H9 (cell line): ENCODE data around the gene DES. TPM values are rescaled to one million over a fixed set of nuclear protein-coding genes. Genes with fewer than 3 reads are reported as not detected.

Experiments used
- DNase-seq: peaks from one replicate; pipeline ENCODE4 v3.0.0-alpha.2; 2017
- H2AFZ ChIP-seq: one replicate; pipeline ENCODE4 v1.6.1; 2013; ENCODE audit warnings: mild to moderate bottlenecking, low read length, control low read depth, moderate library complexity
- H2AK5ac ChIP-seq: 2 replicates; pipeline ENCODE4 v1.6.1; 2013; ENCODE audit warnings: low read length, control low read depth, mixed read lengths; ENCODE audit not compliant: insufficient read length
- H2BK120ac ChIP-seq: one replicate; pipeline ENCODE4 v1.6.1; 2013; ENCODE audit warnings: low read depth, mild to moderate bottlenecking, low read length, control low read depth, inconsistent platforms; ENCODE audit not compliant: poor library complexity, severe bottlenecking
- H2BK12ac ChIP-seq: 2 replicates; pipeline ENCODE4 v1.6.1; 2013; ENCODE audit warnings: low read length, control low read depth, mixed read lengths, low read depth; ENCODE audit not compliant: insufficient read length
- H2BK15ac ChIP-seq: 2 replicates; pipeline ENCODE4 v1.6.1; 2013; ENCODE audit warnings: low read depth, low read length, control low read depth
- H2BK20ac ChIP-seq: one replicate; pipeline ENCODE4 v1.6.1; 2013; ENCODE audit warnings: low read depth, mild to moderate bottlenecking, low read length, control low read depth, inconsistent platforms; ENCODE audit not compliant: poor library complexity, severe bottlenecking
- H2BK5ac ChIP-seq: 2 replicates; pipeline ENCODE4 v1.6.1; 2013; ENCODE audit warnings: low read length, control low read depth, mixed read lengths; ENCODE audit not compliant: insufficient read length
- H3K14ac ChIP-seq: 2 replicates; pipeline ENCODE4 v1.6.1; 2013; ENCODE audit warnings: low read length, control low read depth; ENCODE audit not compliant: insufficient read depth
- H3K18ac ChIP-seq: 2 replicates; pipeline ENCODE4 v1.6.1; 2013; ENCODE audit warnings: low read depth, mild to moderate bottlenecking, mixed read lengths, low read length, control low read depth; ENCODE audit not compliant: insufficient read length
- H3K23ac ChIP-seq: 2 replicates; pipeline ENCODE4 v1.6.1; 2013; ENCODE audit warnings: low read length, control low read depth, mixed read lengths, low read depth; ENCODE audit not compliant: insufficient read length
- H3K23me2 ChIP-seq: 2 replicates; pipeline ENCODE4 v1.6.1; 2013; ENCODE audit warnings: low read depth, mild to moderate bottlenecking, mixed read lengths, low read length, control low read depth; ENCODE audit not compliant: insufficient read length, poor library complexity, severe bottlenecking
- H3K27ac ChIP-seq: 2 replicates; pipeline ENCODE4 v1.5.1; 2013; ENCODE audit warnings: low read length, control low read depth, mixed read lengths, low read depth; ENCODE audit not compliant: insufficient read length
- H3K27me3 ChIP-seq: 2 replicates; pipeline ENCODE4 v1.6.1; 2013; ENCODE audit warnings: low read length, control low read depth, inconsistent platforms; ENCODE audit not compliant: insufficient read depth
- H3K4ac ChIP-seq: 2 replicates; pipeline ENCODE4 v1.6.1; 2013; ENCODE audit warnings: low read depth, mild to moderate bottlenecking, control low read depth, inconsistent platforms, low read length, moderate library complexity
- H3K4me1 ChIP-seq: 2 replicates; pipeline ENCODE4 v1.6.1; 2013; ENCODE audit warnings: low read length, control low read depth, inconsistent platforms; ENCODE audit not compliant: insufficient read depth
- H3K4me2 ChIP-seq: 2 replicates; pipeline ENCODE4 v1.6.1; 2013; ENCODE audit warnings: low read length, control low read depth, mixed read lengths; ENCODE audit not compliant: insufficient read length, insufficient read depth
- H3K56ac ChIP-seq: 2 replicates; pipeline ENCODE4 v1.6.1; 2013; ENCODE audit warnings: low read depth, mild to moderate bottlenecking, mixed read lengths, low read length, control low read depth; ENCODE audit not compliant: insufficient read length
- H3K79me1 ChIP-seq: 2 replicates; pipeline ENCODE4 v1.6.1; 2013; ENCODE audit warnings: low read depth, mild to moderate bottlenecking, moderate library complexity, low read length, control low read depth, inconsistent platforms; ENCODE audit not compliant: insufficient read depth, poor library complexity, severe bottlenecking
- H3K79me2 ChIP-seq: 2 replicates; pipeline ENCODE4 v1.6.1; 2013; ENCODE audit warnings: low read length, control low read depth, inconsistent platforms; ENCODE audit not compliant: insufficient read depth
- H3K9ac ChIP-seq: 2 replicates; pipeline ENCODE4 v1.6.1; 2013; ENCODE audit warnings: low read length, control low read depth, mixed read lengths; ENCODE audit not compliant: insufficient read length; ENCODE audit errors: extremely low read depth
- H3K9me3 ChIP-seq: one replicate; pipeline ENCODE4 v1.6.1; 2013; ENCODE audit warnings: low read depth, low read length, inconsistent platforms; ENCODE audit not compliant: control insufficient read depth
- H3T11ph ChIP-seq: one replicate; pipeline ENCODE4 v1.6.1; 2013; ENCODE audit warnings: mild to moderate bottlenecking, low read length, control low read depth, inconsistent platforms
- H4K20me1 ChIP-seq: one replicate; pipeline ENCODE4 v1.6.1; 2013; ENCODE audit not compliant: control insufficient read depth, insufficient read length, insufficient read depth
- H4K5ac ChIP-seq: 2 replicates; pipeline ENCODE4 v1.6.1; 2013; ENCODE audit warnings: low read depth, mild to moderate bottlenecking, mixed read lengths, low read length, control low read depth; ENCODE audit not compliant: insufficient read length
- H4K8ac ChIP-seq: replicated peaks from 2 replicates; pipeline ENCODE4 v1.6.1; 2013; ENCODE audit warnings: low read length, control low read depth, mixed read lengths, low read depth; ENCODE audit not compliant: insufficient read length
- H4K91ac ChIP-seq: 2 replicates; pipeline ENCODE4 v1.6.1; 2013; ENCODE audit warnings: low read depth, mild to moderate bottlenecking, moderate library complexity, mixed read lengths, low read length, control low read depth; ENCODE audit not compliant: insufficient read length
- H3K27ac Mint-ChIP-seq, 3 experiments: 2 replicates in 2 of 3; 3 replicates in 1 of 3; pipeline ENCODE4 v1.8.0; 2020 to 2021; ENCODE audit warnings: mixed read lengths in 3 of 3, mild to moderate bottlenecking in 1 of 3, moderate library complexity in 1 of 3
- H3K27me3 Mint-ChIP-seq: 2 replicates; pipeline ENCODE4 v1.8.0; 2021; ENCODE audit warnings: low read depth, mild to moderate bottlenecking, moderate library complexity, mixed read lengths
- H3K36me3 Mint-ChIP-seq, 3 experiments: 2 replicates in 2 of 3; 3 replicates in 1 of 3; pipeline ENCODE4 v1.8.0; 2020 to 2021; ENCODE audit warnings: low read depth in 3 of 3, mixed read lengths in 3 of 3; ENCODE audit not compliant: insufficient read depth in 1 of 3
- H3K4me1 Mint-ChIP-seq, 2 experiments: 2 replicates each; pipeline ENCODE4 v1.8.0; 2020; ENCODE audit warnings: mixed read lengths in 2 of 2
- H3K4me3 Mint-ChIP-seq, 2 experiments: 2 replicates in 1 of 2; 3 replicates in 1 of 2; pipeline ENCODE4 v1.8.0; 2020 to 2021; ENCODE audit warnings: mild to moderate bottlenecking in 2 of 2, mixed read lengths in 2 of 2, moderate library complexity in 1 of 2
- H3K9me3 Mint-ChIP-seq, 2 experiments: 2 replicates in 1 of 2; 3 replicates in 1 of 2; pipeline ENCODE4 v1.8.0; 2020; ENCODE audit warnings: mild to moderate bottlenecking in 2 of 2, mixed read lengths in 2 of 2, moderate library complexity in 1 of 2
- WGBS: extraction: QIAGEN DNeasy Blood & Tissue Kit; methylation state at CpG from one replicate; pipeline ENCODE4 v1.1.7; 2013; ENCODE audit warnings: missing lambda C conversion rate, low lambda C conversion rate, mixed read lengths; ENCODE audit not compliant: insufficient read length; ENCODE audit errors: extremely low coverage; 5-methylcytosine and 5-hydroxymethylcytosine counted together
- total RNA-seq: library from RNA; stranded (reverse); gene quantifications from 2 replicates; pipeline ENCODE4 v1.2.1, GENCODE V29; 2021
- TF ChIP-seq, protein P1 (sequence below): fragments of 200-600 bp; sonication (generic); conservative IDR thresholded peaks from 3 replicates; pipeline ENCODE4 v1.8.0; 2021; ENCODE audit warnings: antibody characterized with exemption, mild to moderate bottlenecking

DES gene
- total RNA-seq, 1 experiment from 2014 or later = 4.6 TPM

DNA sequence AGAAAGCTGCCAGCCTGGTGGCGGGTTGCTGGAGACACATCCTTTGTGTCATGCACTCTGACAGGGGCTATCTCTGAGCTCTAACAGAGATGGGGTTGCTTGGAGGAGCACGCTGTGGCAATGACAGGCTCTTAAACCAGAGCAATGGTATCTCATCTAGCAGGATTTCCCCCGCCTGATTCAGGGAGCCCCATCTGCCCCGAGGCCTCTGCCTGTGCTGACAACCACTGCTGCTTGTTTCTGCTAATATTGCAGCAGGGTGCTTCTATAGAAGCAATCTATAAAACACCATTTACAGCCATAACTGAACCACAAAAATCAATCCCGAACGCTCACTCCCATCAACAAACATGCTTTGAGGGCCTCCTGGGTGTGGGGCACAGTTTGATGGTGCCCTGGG, 17.6 kb upstream of the DES start:
- Histone ChIP-seq H4K5ac (no peak overlapping the region), H3K27ac (no peak overlapping the region), H2AK5ac (no peak overlapping the region), H3K4me2 (no peak overlapping the region), H3K23ac (no peak overlapping the region), H3K79me2 (no peaks in the 10 kb centered on the region), H3K9ac (no peak overlapping the region), H3T11ph (no peak overlapping the region), H2AFZ (no peak overlapping the region), H4K20me1 (no peaks in the 10 kb centered on the region), H4K91ac (no peak overlapping the region), H2BK15ac (no peak overlapping the region), H2BK12ac (no peak overlapping the region), H3K14ac (no peak overlapping the region), H3K9me3 (no peaks in the 10 kb centered on the region), H2BK120ac (no peak overlapping the region), H3K4me1 (no peaks in the 10 kb centered on the region), H3K23me2 (no peaks in the 10 kb centered on the region), H3K79me1 (no peaks in the 10 kb centered on the region), H4K8ac (no peak overlapping the region), H3K4ac (no peak overlapping the region), H3K56ac (no peak overlapping the region), H3K27me3 (no peaks in the 10 kb centered on the region), H2BK5ac (no peak overlapping the region), H2BK20ac (no peak overlapping the region), H3K18ac (no peak overlapping the region)
- TF ChIP-seq, protein P1, sequence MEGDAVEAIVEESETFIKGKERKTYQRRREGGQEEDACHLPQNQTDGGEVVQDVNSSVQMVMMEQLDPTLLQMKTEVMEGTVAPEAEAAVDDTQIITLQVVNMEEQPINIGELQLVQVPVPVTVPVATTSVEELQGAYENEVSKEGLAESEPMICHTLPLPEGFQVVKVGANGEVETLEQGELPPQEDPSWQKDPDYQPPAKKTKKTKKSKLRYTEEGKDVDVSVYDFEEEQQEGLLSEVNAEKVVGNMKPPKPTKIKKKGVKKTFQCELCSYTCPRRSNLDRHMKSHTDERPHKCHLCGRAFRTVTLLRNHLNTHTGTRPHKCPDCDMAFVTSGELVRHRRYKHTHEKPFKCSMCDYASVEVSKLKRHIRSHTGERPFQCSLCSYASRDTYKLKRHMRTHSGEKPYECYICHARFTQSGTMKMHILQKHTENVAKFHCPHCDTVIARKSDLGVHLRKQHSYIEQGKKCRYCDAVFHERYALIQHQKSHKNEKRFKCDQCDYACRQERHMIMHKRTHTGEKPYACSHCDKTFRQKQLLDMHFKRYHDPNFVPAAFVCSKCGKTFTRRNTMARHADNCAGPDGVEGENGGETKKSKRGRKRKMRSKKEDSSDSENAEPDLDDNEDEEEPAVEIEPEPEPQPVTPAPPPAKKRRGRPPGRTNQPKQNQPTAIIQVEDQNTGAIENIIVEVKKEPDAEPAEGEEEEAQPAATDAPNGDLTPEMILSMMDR = no peak
- no peaks in the 10 kb centered on the region; a peak in 1 of 5 replicates for H3K9me3 Mint-ChIP-seq
- no CpG with 5 or more reads among the region's 6 CpGs for WGBS
- DNase-seq = no peak
- no peak overlapping the region for H3K27ac Mint-ChIP-seq
- H3K4me1 Mint-ChIP-seq = peaks cover 33 to 45% of the 10 kb centered on the region in 2 experiments
- H3K36me3 Mint-ChIP-seq = no peaks in the 10 kb centered on the region
- H3K4me3 Mint-ChIP-seq = no peak overlapping the region
- H3K27me3 Mint-ChIP-seq = peaks cover 4% of the 10 kb centered on the region
